Colonic mucosa (tissue), 4 donors: ENCODE results near the gene XCR1. TPM values are rescaled to one million over a fixed set of nuclear protein-coding genes. Genes with fewer than 3 reads are reported as not detected.
"Not testable (repeated sequence)": the region's sequence is repeated elsewhere in the genome, so short reads cannot be mapped to it uniquely, and the experiment has no call there.

Experiments used
- DNase-seq: peaks from one replicate; pipeline ENCODE4 v3.0.0-alpha.2; 2020
- H3K27ac ChIP-seq: fragments of 200-600 bp; one replicate; pipeline ENCODE4 v1.8.0; 2021
- H3K27me3 ChIP-seq: fragments of 200-600 bp; one replicate; pipeline ENCODE4 v1.8.0; 2021
- H3K36me3 ChIP-seq: fragments of 200-600 bp; one replicate; pipeline ENCODE4 v1.8.0; 2021
- H3K4me1 ChIP-seq: fragments of 200-600 bp; one replicate; pipeline ENCODE4 v1.8.0; 2021; ENCODE audit warnings: mild to moderate bottlenecking
- H3K4me3 ChIP-seq: fragments of 200-600 bp; one replicate; pipeline ENCODE4 v1.8.0; 2021
- H3K9ac ChIP-seq, 2 donors: one replicate each; pipeline ENCODE4 v1.7.0; 2013; ENCODE audit warnings: control low read depth in 2 of 2, low read depth in 2 of 2, low read length in 2 of 2
- H3K9me3 ChIP-seq: fragments of 200-600 bp; one replicate; pipeline ENCODE4 v1.8.0; 2021
- CTCF ChIP-seq: fragments of 200-600 bp; IDR thresholded peaks from one replicate; pipeline ENCODE4 v1.8.0; 2022; ENCODE audit warnings: antibody characterized with exemption, mild to moderate bottlenecking
- intact Hi-C: fragments of 100-400 bp; cut with DNase I; formaldehyde crosslinking; loops from one replicate; pipeline ENCODE4 v1.14.1; 2022
- total RNA-seq, 2 donors: library from RNA; stranded (reverse); fragmentation: NEBNext Ultra II Directional in 1 of 2; extraction: Animal tissue kit (Norgen Biotek cat#: 25700) in 1 of 2; gene quantifications; one replicate each; pipeline ENCODE4 v1.2.1, GENCODE V29; 2021
- donor health status: healthy.
- donor health status: DM: no; HTN: no; CAD: no.
- donor health status: DM: no; HTN: no; CAD: no.

The XCR1 gene
- total RNA-seq, 2 donors from 2014 or later = 0.05 to 0.17 TPM

GRCh38 chr3:46012246-46012645, 15.0 kb downstream of the XCR1 start:
- no peak for DNase-seq
- no peak overlapping the region for H3K4me3 ChIP-seq
- no peak for TF ChIP-seq CTCF
- no peaks in the 10 kb centered on the region for H3K4me1 ChIP-seq
- no peaks in the 10 kb centered on the region for H3K36me3 ChIP-seq
- H3K9me3 ChIP-seq = no peaks in the 10 kb centered on the region
- H3K9ac ChIP-seq = no peak overlapping the region
- intact Hi-C loops = no loop called here
- no peak overlapping the region for H3K27ac ChIP-seq
- no peaks in the 10 kb centered on the region for H3K27me3 ChIP-seq

- intact Hi-C loops = no loop called here
- no peaks in the 10 kb centered on the region for H3K27me3 ChIP-seq
- H3K9me3 ChIP-seq = no peaks in the 10 kb centered on the region
- no peaks in the 10 kb centered on the region for H3K4me1 ChIP-seq
- H3K9ac ChIP-seq = no peak overlapping the region
- no peaks in the 10 kb centered on the region for H3K36me3 ChIP-seq
- H3K4me3 ChIP-seq = no peak overlapping the region
- no peak for DNase-seq
- no peak for TF ChIP-seq CTCF
- H3K27ac ChIP-seq = no peak overlapping the region
Measured at GRCh38 chr3:46010519-46011113, 16.7 kb downstream of the XCR1 start.

GRCh38 chr3:46008058-46008457, 19.2 kb downstream of the XCR1 start:
- intact Hi-C loops = no loop called here
- DNase-seq = no peak
- Histone ChIP-seq H3K27ac (no peak overlapping the region), H3K4me3 (no peak overlapping the region), H3K4me1 (no peaks in the 10 kb centered on the region), H3K27me3 (no peaks in the 10 kb centered on the region), H3K9me3 (no peaks in the 10 kb centered on the region), H3K36me3 (no peaks in the 10 kb centered on the region), H3K9ac (no peak overlapping the region)
- TF ChIP-seq CTCF = no peak

- no peaks in the 10 kb centered on the region for H3K27me3 ChIP-seq
- H3K4me1 ChIP-seq = no peaks in the 10 kb centered on the region
- no peaks in the 10 kb centered on the region for H3K36me3 ChIP-seq
- no peaks in the 10 kb centered on the region for H3K9me3 ChIP-seq
- intact Hi-C loops = no loop called here
- H3K4me3 ChIP-seq = no peak overlapping the region
- H3K27ac ChIP-seq = peak overlapping the region; percentile 42
- no peak overlapping the region for H3K9ac ChIP-seq
- no peak for TF ChIP-seq CTCF
- no peak for DNase-seq
Measured at GRCh38 chr3:46007280-46007679, 20.0 kb downstream of the XCR1 start.

- Histone ChIP-seq H3K27me3 (no peaks in the 10 kb centered on the region), H3K4me3 (no peak overlapping the region), H3K36me3 (no peaks in the 10 kb centered on the region), H3K27ac (peak overlapping the region; percentile 42), H3K9ac (no peak overlapping the region), H3K4me1 (no peaks in the 10 kb centered on the region), H3K9me3 (no peaks in the 10 kb centered on the region)
- no peak for TF ChIP-seq CTCF
- intact Hi-C loops = no loop called here
- DNase-seq = no peak
Measured at GRCh38 chr3:46006238-46007032, 20.8 kb downstream of the XCR1 start.

GRCh38 chr3:46003706-46004105, 23.6 kb downstream of the XCR1 start:
- H3K4me3 ChIP-seq, H3K27ac ChIP-seq, intact Hi-C loops, H3K36me3 ChIP-seq, H3K9me3 ChIP-seq, DNase-seq, H3K4me1 ChIP-seq, H3K27me3 ChIP-seq, H3K9ac ChIP-seq: not testable (repeated sequence)
